Loucy (cell line): ENCODE measurements around the gene SMAD3.

ENCODE experiments used
- CTCF ChIP-seq: fragments of 200-600 bp; sonication (generic); conservative IDR thresholded peaks from 2 replicates; pipeline ENCODE4 v1.5.1; 2014; ENCODE audit warnings: mild to moderate bottlenecking, antibody characterized with exemption, low read length
- EZH2phosphoT487 ChIP-seq: fragments of 200-600 bp; IDR thresholded peaks from 2 replicates; pipeline ENCODE4 v1.6.1; 2018; ENCODE audit warnings: antibody characterized with exemption, mild to moderate bottlenecking, moderate library complexity, borderline replicate concordance

- no peak for TF ChIP-seq CTCF
- TF ChIP-seq EZH2phosphoT487, result no peak
These were observed 45.0 kb downstream of the SMAD3 start for GRCh38 chr15:67110361-67110781.
